ENCODE results near the gene DDIT4.
"Not testable (repeated sequence)": the region's sequence is repeated elsewhere in the genome, so short reads cannot be mapped to it uniquely, and the experiment has no call there.

DDIT4 gene

GRCh38 chr10:72296829-72297280 lies 23.1 kb downstream of the DDIT4 start:
- DNase-seq (ENCODE audit: low spot score): not testable (repeated sequence)

- peak; percentile 63 for DNase-seq (ENCODE audit: low spot score)
Measured at GRCh38 chr10:72297281-72297804, 23.6 kb downstream of the DDIT4 start.

DNA sequence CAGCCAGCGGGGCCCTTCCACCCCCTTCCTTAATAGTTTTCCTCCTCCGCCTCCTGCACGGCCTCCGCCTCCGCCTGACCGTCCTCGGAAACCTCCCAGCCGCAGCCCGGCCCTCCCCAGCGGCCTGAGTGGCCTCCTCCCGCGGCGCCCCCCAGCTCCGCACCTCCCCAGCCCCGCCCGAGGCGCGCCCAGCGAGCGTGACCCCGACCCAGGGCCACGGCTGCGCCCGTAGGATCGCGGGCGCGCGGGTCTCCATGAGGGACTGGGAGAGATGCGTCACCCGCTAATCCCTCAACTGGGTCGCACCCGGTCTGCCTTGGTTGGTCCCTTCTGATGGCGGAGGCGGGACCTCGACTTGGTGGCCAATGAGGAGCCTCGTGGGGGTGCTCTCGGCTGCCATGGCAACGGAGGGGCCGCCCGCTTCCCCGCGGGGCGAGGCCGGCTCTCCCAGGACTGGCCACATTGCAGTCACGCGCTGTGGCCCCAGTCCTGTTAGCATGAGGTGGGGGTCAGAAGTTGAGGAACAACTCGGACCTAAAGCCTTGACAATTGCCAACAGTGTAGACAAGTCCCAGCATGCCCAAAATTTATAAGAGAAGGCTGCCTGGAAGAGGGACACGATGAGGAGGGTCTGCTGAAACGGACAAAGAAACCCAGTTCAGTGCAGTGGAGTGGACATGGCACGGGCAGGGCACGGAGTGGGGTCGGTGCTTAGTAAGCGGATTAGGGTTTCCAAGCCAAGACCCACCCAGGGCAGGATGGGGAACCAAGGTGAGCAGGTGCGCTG lies 24.3 kb downstream of the DDIT4 start:
- DNase-seq (ENCODE audit: low spot score): peak; percentile 95

- DNase-seq (ENCODE audit: low spot score): no peak
Measured at GRCh38 chr10:72298592-72299519, 25.1 kb downstream of the DDIT4 start.

DNA sequence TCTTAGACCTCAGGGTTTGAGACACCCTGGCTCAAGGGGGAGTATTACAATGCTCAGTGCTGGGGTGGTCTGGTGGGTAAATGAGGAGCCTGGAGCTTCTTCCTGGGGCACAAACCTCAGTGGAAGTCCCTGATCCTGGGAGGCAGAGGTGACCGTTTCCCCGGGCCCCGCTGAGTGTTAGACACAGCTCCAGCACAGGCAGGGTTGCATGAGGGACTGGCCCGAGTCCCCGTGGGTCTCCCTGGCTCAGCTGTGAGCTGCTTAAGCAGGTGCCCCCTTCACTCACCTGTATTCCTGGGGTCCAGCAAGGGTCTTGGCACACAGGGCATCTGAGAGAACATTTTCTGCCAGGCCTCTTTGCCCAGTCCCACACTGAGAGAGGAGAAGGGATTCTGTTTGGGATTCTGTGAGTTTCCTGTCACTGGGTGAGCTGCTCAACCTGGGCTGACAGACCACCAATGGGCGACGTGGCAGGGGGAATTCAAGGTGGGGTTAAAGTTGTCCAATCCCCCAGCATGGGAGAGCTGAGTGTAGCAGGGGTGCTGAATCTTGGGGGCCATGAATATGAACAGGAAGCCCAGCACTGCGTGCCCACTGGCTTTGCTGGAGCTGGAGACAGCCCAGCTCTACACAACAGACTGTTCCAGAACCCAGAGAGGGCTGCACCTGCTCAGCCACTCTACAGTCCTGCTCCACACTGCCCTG lies 29.9 kb downstream of the DDIT4 start:
- DNase-seq (ENCODE audit: low spot score): no peak

DNA sequence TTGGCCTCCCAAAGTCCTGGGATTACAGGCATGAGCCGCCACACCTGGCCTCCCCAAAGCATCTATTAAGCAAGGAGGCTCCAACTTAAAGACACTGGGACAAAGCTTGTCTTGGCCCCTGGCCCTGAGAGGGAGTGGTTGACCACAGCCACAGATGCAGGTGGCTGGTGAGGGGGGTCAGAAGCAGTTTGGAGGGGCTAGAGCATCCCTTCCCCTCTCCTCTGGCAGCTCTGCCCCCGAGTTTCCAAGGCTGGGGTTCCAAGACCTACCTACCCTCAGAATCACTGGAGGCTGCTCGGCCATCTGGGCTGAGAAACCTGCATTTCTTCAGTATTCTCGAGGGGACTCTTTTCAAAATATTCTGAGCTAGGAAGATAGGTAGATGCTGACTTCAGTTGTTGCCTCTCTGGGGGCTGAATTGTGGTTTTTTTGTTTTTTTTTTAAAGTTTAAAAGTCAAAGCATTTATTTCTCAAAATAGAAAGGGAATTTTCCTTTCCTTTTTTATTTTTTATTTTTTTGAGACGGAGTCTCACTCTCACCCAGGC lies 32.6 kb downstream of the DDIT4 start:
- DNase-seq (ENCODE audit: low spot score): no peak

- not testable (repeated sequence) for DNase-seq (ENCODE audit: low spot score)
Measured at GRCh38 chr10:72307711-72308110, 34.0 kb downstream of the DDIT4 start.

GRCh38 chr10:72308320-72308987 lies 34.7 kb downstream of the DDIT4 start:
- DNase-seq (ENCODE audit: low spot score): peak; percentile 92

DNA sequence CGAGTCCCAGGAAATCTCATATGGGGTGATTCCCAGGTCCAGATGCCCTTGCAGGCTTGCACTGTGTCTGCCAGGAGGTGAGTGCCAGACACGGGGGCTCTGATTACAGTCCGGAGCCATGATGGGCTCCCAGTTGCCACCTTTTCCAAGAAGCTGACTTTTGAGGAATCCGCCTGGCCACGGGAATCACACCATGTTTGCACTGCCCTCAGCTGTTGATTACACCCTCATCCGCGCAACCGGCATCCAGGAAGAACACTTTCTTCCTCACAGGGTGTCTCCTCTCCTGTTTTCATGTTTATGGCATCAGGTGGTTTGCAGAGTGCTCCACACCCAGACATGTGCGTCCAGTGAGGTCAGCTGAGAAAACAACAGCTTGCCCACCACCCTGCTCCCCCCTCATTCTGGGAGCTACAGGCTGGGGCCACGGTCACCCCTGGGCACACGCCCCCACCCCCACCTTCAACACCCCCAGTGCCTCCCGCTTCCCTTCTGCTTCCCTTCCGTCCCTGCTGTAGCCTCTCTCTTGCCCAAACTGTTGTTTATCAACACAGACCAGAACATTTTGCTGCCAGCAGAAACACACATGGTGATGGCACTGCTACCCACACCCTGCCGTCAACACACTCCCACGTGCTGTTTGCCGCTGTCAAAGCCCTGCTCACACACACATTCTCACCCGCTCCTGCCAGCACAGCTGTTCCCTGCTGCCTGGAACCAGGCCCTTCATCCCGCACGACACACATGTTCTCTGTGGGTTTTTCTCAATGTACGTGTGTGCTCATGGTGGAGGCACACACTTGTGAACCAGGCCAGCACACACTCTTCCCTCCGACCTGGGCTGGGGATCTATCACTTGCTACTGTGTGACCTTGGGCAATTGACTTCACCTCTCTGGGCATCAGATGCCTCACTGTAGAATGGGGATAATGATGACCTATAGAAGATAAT lies 35.8 kb downstream of the DDIT4 start:
- peak; percentile 60 for DNase-seq (ENCODE audit: low spot score)

DNA sequence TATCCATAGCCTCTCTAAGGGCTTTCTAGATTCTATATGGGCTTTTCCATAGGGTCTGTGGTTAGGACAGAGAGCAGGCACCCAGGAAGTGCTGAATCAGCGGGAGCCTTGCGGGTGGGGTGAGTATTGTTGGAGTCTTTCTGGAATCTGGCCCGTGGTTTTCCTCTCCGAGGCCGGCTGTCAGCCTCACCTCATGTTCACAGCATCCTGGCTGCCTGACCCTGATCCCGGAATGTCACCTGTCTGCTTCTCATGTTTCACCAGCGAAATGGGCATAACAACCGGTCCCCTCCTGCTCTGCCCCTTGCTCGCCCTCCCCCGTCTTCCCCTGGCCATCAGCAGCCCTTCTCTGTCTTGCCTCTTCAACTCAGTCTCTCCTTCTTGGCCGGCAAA lies 36.5 kb downstream of the DDIT4 start:
- peak; percentile 50 for DNase-seq (ENCODE audit: low spot score)

GRCh38 chr10:72310636-72311035 lies 36.9 kb downstream of the DDIT4 start:
- DNase-seq (ENCODE audit: low spot score): no peak

DNA sequence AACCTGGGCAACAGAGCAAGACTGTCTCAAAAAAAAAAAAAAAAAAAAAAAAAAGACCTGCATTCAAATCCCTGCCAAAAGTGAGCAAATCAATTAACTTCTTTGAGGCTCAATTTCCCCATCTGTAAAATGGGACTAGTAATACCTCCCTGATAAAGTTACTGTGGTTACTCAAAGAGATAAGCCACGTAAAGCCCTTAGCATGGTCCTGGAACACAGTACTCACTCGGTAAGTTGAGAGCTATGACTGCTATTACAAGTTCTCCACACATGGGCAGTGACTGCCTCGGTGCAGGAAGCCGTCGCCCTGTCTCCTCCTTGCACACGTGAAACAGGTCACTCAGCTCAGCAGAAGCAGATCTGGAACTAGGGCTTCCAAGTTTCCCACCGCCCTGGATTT lies 37.9 kb downstream of the DDIT4 start:
- no peak for DNase-seq (ENCODE audit: low spot score)

DNA sequence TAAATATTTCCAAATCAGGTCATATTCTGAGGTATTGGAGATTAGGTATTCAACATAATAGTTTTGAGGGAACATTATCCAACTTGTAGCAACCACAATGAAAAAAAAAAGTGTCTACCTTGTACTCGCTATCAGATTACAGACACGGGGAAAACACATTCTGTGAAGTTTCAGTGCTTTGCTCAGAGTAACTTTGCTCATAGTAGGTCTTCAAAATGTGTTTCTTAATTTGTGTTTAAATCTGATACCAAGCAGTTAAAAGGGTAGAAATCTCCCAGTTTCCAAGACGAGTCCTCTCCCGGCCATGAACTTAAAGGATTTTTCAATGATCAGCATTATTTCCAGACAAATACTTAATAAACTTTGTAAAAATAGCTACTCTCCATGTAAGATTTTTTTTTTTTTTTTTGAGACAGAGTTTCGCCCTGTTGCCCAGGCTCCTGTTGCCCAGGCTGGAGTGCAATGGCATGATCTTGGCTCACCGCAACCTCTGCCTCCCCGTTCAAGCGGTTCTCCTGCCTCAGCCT lies 39.2 kb downstream of the DDIT4 start:
- no peak for DNase-seq (ENCODE audit: low spot score)

DNA sequence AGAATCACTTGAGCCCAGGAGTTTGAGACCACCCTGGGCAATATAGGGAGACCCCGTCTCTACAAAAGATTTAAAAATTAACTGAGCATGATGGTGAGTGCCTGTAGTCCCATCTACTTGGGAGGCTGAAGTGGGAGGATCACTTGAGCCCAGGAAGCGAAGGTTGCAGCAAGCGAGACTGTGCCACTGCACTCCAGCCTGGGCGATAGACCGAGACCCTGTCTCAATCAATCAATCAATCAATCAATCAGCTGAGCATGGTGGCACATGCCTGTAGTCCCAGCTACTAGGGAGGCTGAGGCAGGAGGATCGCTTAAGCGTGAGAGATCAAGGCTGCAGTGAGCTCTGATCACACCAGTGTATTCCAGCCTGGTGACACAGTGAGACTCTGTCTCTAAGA lies 40.5 kb downstream of the DDIT4 start:
- no peak for DNase-seq (ENCODE audit: low spot score)

DNA sequence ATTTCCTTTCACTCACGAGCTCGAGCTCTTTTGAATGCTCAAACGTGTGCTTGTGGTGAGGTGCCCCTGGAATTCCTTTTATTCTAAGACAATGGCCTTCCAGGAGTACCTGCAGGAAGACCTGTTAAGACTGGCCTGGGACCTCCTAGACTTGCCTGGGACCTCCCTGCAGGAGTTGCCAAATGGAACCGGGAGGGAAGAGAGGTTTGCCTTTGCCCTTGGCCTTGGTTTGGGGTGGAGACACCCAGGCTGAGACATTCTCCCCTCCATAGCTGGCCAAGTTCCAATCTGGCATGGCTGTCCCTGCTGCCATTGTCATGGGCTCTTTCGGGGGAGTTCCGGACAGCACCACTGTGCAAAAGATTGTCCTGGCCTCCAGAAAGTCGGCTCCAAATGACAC lies 41.3 kb downstream of the DDIT4 start:
- no peak for DNase-seq (ENCODE audit: low spot score)

DNA sequence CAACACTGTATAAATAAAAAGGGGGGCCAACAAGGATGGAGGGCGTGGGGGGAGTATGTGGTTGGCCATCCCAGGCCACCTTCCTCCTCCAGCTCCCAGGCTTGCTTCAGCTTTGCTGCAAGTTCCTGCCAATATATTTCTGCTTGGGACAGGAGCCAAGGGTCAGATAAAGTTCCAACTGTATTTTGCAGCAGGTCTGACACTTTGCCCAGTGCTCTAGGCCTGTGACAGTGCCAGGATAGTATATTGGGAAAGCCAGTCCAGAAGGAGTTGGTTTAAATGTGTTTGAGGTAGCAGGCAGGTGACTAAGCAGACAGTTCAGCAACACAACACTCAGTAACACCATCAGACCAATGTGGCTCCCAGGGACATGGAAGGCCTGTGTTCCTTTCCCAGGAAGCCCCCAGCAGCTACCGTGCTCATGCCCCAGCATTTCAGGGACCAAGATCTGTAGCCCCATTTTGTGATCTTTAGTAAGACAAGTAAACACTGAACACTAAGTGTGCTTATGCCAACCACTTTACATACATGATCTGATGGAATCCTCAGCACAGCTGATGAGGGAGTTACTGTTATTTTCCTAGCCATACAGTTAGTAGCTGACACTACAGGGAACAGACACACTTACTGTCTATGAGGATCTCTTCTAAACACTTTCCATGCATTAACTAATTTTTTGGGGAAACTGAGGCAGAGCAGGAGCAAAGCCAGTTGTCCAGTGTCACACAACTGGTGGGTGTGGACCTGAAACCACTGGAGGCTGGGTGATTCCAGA lies 42.1 kb downstream of the DDIT4 start:
- peak; percentile 56 for DNase-seq (ENCODE audit: low spot score)

DNA sequence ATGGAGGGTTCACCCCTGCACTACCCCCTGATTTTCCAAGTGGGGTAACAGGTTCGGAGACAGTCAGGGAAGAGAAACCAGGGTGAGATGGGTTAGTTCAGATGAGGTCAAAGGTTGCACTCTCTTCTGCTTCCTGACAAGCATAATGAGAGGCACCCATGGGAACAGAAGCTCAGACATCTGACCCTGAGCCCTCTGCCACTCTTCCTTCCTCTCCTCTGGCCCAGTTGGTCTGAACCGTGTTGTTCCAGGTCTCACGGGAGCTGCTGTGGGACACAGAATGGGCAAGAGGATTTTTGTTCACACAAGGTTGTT lies 42.6 kb downstream of the DDIT4 start:
- no peak for DNase-seq (ENCODE audit: low spot score)

DNA sequence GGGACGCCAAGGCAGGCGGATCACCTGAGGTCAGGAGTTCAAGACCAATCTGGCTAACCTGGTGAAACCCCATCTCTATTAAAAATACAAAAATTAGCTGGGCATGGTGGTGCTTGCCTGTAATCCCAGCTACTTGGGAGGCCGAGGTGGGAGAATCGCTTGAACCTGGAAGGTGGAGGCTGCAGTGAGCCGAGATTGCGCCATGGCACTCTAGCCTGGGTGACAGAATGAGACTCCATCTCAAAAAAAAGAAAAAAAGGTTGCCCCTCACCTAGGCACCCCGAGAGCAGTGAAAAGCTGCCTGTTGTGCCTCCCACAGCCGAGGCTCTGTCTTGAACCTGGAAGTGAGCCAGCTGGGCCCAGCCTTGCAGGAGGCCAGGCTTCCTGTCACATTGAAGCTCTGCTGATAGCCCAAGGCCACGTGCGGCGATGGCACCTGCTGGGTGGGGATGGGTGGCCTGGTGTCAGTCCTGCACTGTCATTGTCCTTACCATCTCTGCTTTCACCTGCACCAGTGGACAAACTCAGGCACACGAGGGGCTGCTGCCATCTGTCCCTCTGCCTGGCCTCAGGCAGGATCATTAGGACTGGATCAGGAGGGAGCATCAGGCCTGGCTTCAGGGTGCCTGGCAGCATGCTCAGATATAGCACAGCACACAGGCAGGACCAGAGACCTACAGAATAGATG lies 43.2 kb downstream of the DDIT4 start:
- DNase-seq (ENCODE audit: low spot score): no peak
